ENCODE measurements around the gene RNF5.
"Not testable (repeated sequence)": the region's sequence is repeated elsewhere in the genome, so short reads cannot be mapped to it uniquely, and the experiment has no call there.

Gene RNF5

GRCh38 chr6:32178547-32179440 lies 589 bp downstream of the RNF5 start:
- Histone ChIP-seq H3K9me3 (ENCODE audit: control insufficient read depth, insufficient read depth, low read depth, low read length) (no peaks in the 10 kb centered on the region), H3K4me3 (ENCODE audit: low read depth, low read length) (peak overlapping the region; percentile 90), H3K36me3 (ENCODE audit: control insufficient read depth, insufficient read depth, low read length) (peaks cover 34% of the 10 kb centered on the region), H3K27me3 (ENCODE audit: control insufficient read depth, insufficient read depth, low read length) (no peaks in the 10 kb centered on the region), H3K27ac (ENCODE audit: low read depth, low read length) (no peak overlapping the region), H3K9ac (ENCODE audit: low read length) (peak overlapping the region; percentile 89), H3K4me1 (ENCODE audit: control insufficient read depth, insufficient read depth, low read length) (peaks cover 25% of the 10 kb centered on the region; the same call in 1 of the 2 replicates)

GRCh38 chr6:32179766-32180405 lies 1.7 kb downstream of the RNF5 start:
- Histone ChIP-seq H3K4me3 (ENCODE audit: low read depth, low read length) (no peak overlapping the region), H3K9me3 (ENCODE audit: control insufficient read depth, insufficient read depth, low read depth, low read length) (no peaks in the 10 kb centered on the region), H3K27ac (ENCODE audit: low read depth, low read length) (no peak overlapping the region), H3K36me3 (ENCODE audit: control insufficient read depth, insufficient read depth, low read length) (peaks cover 41% of the 10 kb centered on the region), H3K27me3 (ENCODE audit: control insufficient read depth, insufficient read depth, low read length) (no peaks in the 10 kb centered on the region), H3K9ac (ENCODE audit: low read length) (no peak overlapping the region), H3K4me1 (ENCODE audit: control insufficient read depth, insufficient read depth, low read length) (peaks cover 24% of the 10 kb centered on the region; the same call in 1 of the 2 replicates)

GRCh38 chr6:32181148-32181702 lies 3.0 kb downstream of the RNF5 start:
- Histone ChIP-seq H3K4me3 (ENCODE audit: low read depth, low read length) (no peak overlapping the region), H3K36me3 (ENCODE audit: control insufficient read depth, insufficient read depth, low read length) (peaks cover 44% of the 10 kb centered on the region), H3K4me1 (ENCODE audit: control insufficient read depth, insufficient read depth, low read length) (peaks cover 19% of the 10 kb centered on the region; the same call in 1 of the 2 replicates), H3K27ac (ENCODE audit: low read depth, low read length) (no peak overlapping the region), H3K9me3 (ENCODE audit: control insufficient read depth, insufficient read depth, low read depth, low read length) (no peaks in the 10 kb centered on the region), H3K27me3 (ENCODE audit: control insufficient read depth, insufficient read depth, low read length) (no peaks in the 10 kb centered on the region), H3K9ac (ENCODE audit: low read length) (no peak overlapping the region)

- H3K36me3 ChIP-seq (ENCODE audit: control insufficient read depth, insufficient read depth, low read length): peaks cover 52% of the 10 kb centered on the region
- no peaks in the 10 kb centered on the region for H3K9me3 ChIP-seq (ENCODE audit: control insufficient read depth, insufficient read depth, low read depth, low read length)
- H3K4me1 ChIP-seq (ENCODE audit: control insufficient read depth, insufficient read depth, low read length): peaks cover 11% of the 10 kb centered on the region; the same call in 1 of the 2 replicates
- no peaks in the 10 kb centered on the region for H3K27me3 ChIP-seq (ENCODE audit: control insufficient read depth, insufficient read depth, low read length)
- no peak overlapping the region for H3K9ac ChIP-seq (ENCODE audit: low read length)
- no peak overlapping the region for H3K4me3 ChIP-seq (ENCODE audit: low read depth, low read length)
- no peak overlapping the region for H3K27ac ChIP-seq (ENCODE audit: low read depth, low read length)
Measured at GRCh38 chr6:32181915-32182529, 3.8 kb downstream of the RNF5 start.

- Histone ChIP-seq H3K27me3 (ENCODE audit: control insufficient read depth, insufficient read depth, low read length) (no peaks in the 10 kb centered on the region), H3K9ac (ENCODE audit: low read length) (no peak overlapping the region), H3K4me3 (ENCODE audit: low read depth, low read length) (no peak overlapping the region), H3K9me3 (ENCODE audit: control insufficient read depth, insufficient read depth, low read depth, low read length) (no peaks in the 10 kb centered on the region), H3K36me3 (ENCODE audit: control insufficient read depth, insufficient read depth, low read length) (peaks cover 57% of the 10 kb centered on the region), H3K4me1 (ENCODE audit: control insufficient read depth, insufficient read depth, low read length) (peaks cover 11% of the 10 kb centered on the region; the same call in 1 of the 2 replicates), H3K27ac (ENCODE audit: low read depth, low read length) (no peak overlapping the region)
Measured at GRCh38 chr6:32182555-32182981, 4.4 kb downstream of the RNF5 start.

GRCh38 chr6:32183030-32183429 lies 4.8 kb downstream of the RNF5 start:
- H3K4me3 ChIP-seq (ENCODE audit: low read depth, low read length): no peak overlapping the region
- H3K4me1 ChIP-seq (ENCODE audit: control insufficient read depth, insufficient read depth, low read length): peaks cover 11% of the 10 kb centered on the region; the same call in 1 of the 2 replicates
- H3K36me3 ChIP-seq (ENCODE audit: control insufficient read depth, insufficient read depth, low read length): peaks cover 62% of the 10 kb centered on the region
- H3K27ac ChIP-seq (ENCODE audit: low read depth, low read length): no peak overlapping the region
- no peaks in the 10 kb centered on the region for H3K9me3 ChIP-seq (ENCODE audit: control insufficient read depth, insufficient read depth, low read depth, low read length)
- H3K9ac ChIP-seq (ENCODE audit: low read length): no peak overlapping the region
- H3K27me3 ChIP-seq (ENCODE audit: control insufficient read depth, insufficient read depth, low read length): no peaks in the 10 kb centered on the region

GRCh38 chr6:32183483-32184083 lies 5.4 kb downstream of the RNF5 start:
- Histone ChIP-seq H3K27ac (ENCODE audit: low read depth, low read length) (no peak overlapping the region), H3K4me3 (ENCODE audit: low read depth, low read length) (no peak overlapping the region), H3K36me3 (ENCODE audit: control insufficient read depth, insufficient read depth, low read length) (peaks cover 64% of the 10 kb centered on the region), H3K9ac (ENCODE audit: low read length) (no peak overlapping the region), H3K4me1 (ENCODE audit: control insufficient read depth, insufficient read depth, low read length) (peaks cover 14% of the 10 kb centered on the region; the same call in 1 of the 2 replicates), H3K9me3 (ENCODE audit: control insufficient read depth, insufficient read depth, low read depth, low read length) (no peaks in the 10 kb centered on the region), H3K27me3 (ENCODE audit: control insufficient read depth, insufficient read depth, low read length) (no peaks in the 10 kb centered on the region)

GRCh38 chr6:32184084-32184640 lies 6.0 kb downstream of the RNF5 start, which contains the start of gene AGER:
Gene AGER, minus strand, starts transcription at chr6:32184253. Its CDS starts 31 bp downstream, at chr6:32184222.
- peaks cover 14% of the 10 kb centered on the region; the same call in 1 of the 2 replicates for H3K4me1 ChIP-seq (ENCODE audit: control insufficient read depth, insufficient read depth, low read length)
- peak within 1 kb of the TSS; percentile 29 for H3K9ac ChIP-seq (ENCODE audit: low read length)
- H3K27ac ChIP-seq (ENCODE audit: low read depth, low read length): no peak within 1 kb of the TSS
- H3K9me3 ChIP-seq (ENCODE audit: control insufficient read depth, insufficient read depth, low read depth, low read length): no peaks in the 10 kb centered on the region
- no peak within 1 kb of the TSS for H3K4me3 ChIP-seq (ENCODE audit: low read depth, low read length)
- peaks cover 64% of the 10 kb centered on the region for H3K36me3 ChIP-seq (ENCODE audit: control insufficient read depth, insufficient read depth, low read length)
- H3K27me3 ChIP-seq (ENCODE audit: control insufficient read depth, insufficient read depth, low read length): no peaks in the 10 kb centered on the region

- H3K4me1 ChIP-seq (ENCODE audit: control insufficient read depth, insufficient read depth, low read length): peaks cover 15% of the 10 kb centered on the region
- not testable (repeated sequence) for H3K4me3 ChIP-seq (ENCODE audit: low read depth, low read length); H3K27ac ChIP-seq (ENCODE audit: low read depth, low read length); H3K9me3 ChIP-seq (ENCODE audit: control insufficient read depth, insufficient read depth, low read depth, low read length); H3K9ac ChIP-seq (ENCODE audit: low read length); H3K27me3 ChIP-seq (ENCODE audit: control insufficient read depth, insufficient read depth, low read length)
- H3K36me3 ChIP-seq (ENCODE audit: control insufficient read depth, insufficient read depth, low read length): peaks cover 54% of the 10 kb centered on the region
Measured at GRCh38 chr6:32185681-32186131, 7.5 kb downstream of the RNF5 start.

GRCh38 chr6:32186151-32186840 lies 8.1 kb downstream of the RNF5 start:
- not testable (repeated sequence) for H3K27me3 ChIP-seq (ENCODE audit: control insufficient read depth, insufficient read depth, low read length); H3K9ac ChIP-seq (ENCODE audit: low read length); H3K4me3 ChIP-seq (ENCODE audit: low read depth, low read length); H3K9me3 ChIP-seq (ENCODE audit: control insufficient read depth, insufficient read depth, low read depth, low read length); H3K27ac ChIP-seq (ENCODE audit: low read depth, low read length)
- Histone ChIP-seq H3K36me3 (ENCODE audit: control insufficient read depth, insufficient read depth, low read length) (peaks cover 48% of the 10 kb centered on the region), H3K4me1 (ENCODE audit: control insufficient read depth, insufficient read depth, low read length) (peaks cover 20% of the 10 kb centered on the region)
